Endometrium (tissue), 2 donors: ENCODE data around the gene PFN1.

Experiments used
- FAIRE-seq: peaks from 2 replicates; lab custom pipeline; 2012; peaks lifted over from hg19 to GRCh38; lab: Jason Lieb, UNC
- donor health status: control.
- donor health status: control.

PFN1 gene

DNA sequence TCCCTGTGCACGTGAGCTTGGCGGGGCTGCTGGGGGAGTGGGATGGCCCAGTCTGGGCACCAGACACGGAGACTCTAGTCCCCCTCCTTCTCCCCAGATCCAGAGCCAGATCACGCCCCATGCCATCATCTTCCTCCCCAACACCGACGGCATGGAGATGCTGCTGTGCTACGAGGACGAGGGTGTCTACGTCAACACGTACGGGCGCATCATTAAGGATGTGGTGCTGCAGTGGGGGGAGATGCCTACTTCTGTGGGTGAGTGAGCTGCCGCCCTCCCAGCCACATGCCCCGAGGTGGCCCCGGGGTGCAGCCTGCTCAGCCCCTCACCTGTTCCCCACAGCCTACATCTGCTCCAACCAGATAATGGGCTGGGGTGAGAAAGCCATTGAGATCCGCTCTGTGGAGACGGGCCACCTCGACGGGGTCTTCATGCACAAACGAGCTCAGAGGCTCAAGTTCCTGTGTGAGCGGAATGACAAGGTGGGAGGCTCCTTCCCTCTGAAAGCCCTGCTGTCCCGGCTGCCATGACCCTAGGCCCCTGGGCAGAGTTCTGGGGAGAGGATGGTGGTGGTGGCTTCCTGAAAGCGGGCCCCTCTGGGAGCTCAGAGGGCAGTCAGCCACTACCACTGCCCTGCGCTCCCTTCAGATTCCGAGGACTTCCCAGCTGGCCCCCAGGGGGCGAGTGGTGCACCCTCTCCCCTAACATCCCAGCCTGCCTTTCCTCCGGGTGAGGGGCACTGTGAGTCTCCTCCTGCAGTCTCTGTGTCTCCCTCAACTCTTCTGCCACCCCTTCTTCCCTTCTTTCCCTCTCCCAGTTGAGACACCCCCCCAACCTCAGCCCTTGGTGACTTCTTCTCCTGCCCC, 51.8 kb downstream of the PFN1 start:
- no peak for FAIRE-seq

DNA sequence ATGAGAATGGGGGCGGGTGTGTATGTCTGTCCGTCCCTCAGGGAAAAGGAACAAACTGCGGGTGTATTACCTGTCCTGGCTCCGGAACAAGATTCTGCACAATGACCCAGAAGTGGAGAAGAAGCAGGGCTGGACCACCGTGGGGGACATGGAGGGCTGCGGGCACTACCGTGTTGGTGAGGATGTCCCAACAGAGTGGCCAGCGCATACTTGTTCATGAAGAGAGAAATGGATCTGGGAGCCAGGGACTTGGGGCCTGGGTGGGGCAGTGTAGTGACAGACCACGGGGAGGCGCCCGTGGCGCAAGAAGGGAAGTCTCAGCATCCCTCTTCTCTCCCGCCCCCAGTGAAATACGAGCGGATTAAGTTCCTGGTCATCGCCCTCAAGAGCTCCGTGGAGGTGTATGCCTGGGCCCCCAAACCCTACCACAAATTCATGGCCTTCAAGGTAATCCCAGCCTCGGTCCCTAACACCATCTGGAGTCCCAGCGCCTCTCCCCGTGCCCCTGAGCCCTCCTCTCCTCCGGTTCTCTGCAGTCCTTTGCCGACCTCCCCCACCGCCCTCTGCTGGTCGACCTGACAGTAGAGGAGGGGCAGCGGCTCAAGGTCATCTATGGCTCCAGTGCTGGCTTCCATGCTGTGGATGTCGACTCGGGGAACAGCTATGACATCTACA, 52.5 kb downstream of the PFN1 start:
- FAIRE-seq = no peak
